ENCODE results near the gene ROMO1.

The ROMO1 gene

DNA sequence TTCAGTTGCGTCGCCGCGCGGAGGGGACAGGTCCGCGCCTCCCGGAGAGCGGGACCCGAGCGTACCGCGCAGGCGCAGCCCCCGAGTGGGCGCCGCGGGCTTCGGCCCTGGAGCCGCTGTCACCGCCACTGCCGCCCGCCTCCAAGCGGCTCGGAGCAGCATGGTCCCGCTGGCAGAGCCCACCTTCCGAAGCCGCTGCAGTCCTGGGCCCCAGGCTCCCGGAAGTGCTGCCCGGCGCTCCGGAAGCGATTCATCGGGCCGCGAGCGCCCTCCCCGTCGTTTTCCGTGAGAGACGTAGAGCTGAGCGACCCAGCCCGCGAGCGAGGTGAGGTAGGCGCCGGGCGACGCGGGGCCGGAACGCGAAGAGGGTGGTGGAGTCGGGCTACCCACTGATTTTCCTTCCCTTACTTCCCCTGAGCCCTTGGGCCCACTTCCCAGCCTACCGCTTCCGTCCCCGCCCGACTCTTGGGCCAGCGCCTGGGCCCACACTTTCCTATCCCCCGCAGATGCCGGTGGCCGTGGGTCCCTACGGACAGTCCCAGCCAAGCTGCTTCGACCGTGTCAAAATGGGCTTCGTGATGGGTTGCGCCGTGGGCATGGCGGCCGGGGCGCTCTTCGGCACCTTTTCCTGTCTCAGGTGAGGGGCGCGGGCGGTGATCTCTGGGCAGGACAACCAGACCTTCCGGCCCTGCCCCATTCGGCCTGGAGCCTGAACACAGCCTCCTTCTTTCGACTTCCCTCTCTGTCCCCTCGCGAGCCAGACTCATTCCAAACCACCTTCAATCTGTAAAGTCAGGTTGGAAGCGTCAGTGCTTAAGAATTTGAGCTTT lies at the start of gene ROMO1, which contains the start of gene NFS1:
Gene ROMO1 (plus strand): TSS at position 279 of the 830 bp plus-strand sequence. CDS start 228 bp downstream, at position 507.
Gene NFS1 (minus strand): TSS at position 226 of the 830 bp plus-strand sequence. CDS start 64 bp downstream, at position 162.
- ChIA-PET POLR2A (interaction anchor here (0.5 to 6.2 kb wide), 11 partner anchors 9 to 255 kb away, joined by 3 to 27 read pairs (median 3); partner anchors contain the start of genes RBM39, SCAND1 and SPAG4), CTCF (no interaction called here)
- Histone ChIP-seq H3K4me3 (ENCODE audit: low read depth, low read length) (peak within 1 kb of the TSS; percentile 75), H3K36me3 (ENCODE audit: control insufficient read depth in 2 of 2, insufficient read depth in 1 of 2, low read length in 2 of 2) (peaks cover 4 to 56% of the 10 kb centered on the region in 2 experiments), H3K9me3 (ENCODE audit: control insufficient read depth, insufficient read depth, low read depth, low read length) (no peaks in the 10 kb centered on the region), H3K27ac (ENCODE audit: extremely low read depth, low read depth, low read length) (peak within 1 kb of the TSS; percentile 90), H3K4me1 (ENCODE audit: control insufficient read depth, insufficient read depth, low read length) (0 out of 2 replicates have a peak, but pooled peaks cover 4% of the 10 kb centered on the region)
- TF ChIP-seq, protein P1, sequence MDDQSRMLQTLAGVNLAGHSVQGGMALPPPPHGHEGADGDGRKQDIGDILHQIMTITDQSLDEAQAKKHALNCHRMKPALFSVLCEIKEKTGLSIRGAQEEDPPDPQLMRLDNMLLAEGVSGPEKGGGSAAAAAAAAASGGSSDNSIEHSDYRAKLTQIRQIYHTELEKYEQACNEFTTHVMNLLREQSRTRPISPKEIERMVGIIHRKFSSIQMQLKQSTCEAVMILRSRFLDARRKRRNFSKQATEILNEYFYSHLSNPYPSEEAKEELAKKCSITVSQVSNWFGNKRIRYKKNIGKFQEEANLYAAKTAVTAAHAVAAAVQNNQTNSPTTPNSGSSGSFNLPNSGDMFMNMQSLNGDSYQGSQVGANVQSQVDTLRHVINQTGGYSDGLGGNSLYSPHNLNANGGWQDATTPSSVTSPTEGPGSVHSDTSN (CRISPR knock-in tag; IDR thresholded peaks at IDR 0.05), result no peak
- TF ChIP-seq, protein P2, sequence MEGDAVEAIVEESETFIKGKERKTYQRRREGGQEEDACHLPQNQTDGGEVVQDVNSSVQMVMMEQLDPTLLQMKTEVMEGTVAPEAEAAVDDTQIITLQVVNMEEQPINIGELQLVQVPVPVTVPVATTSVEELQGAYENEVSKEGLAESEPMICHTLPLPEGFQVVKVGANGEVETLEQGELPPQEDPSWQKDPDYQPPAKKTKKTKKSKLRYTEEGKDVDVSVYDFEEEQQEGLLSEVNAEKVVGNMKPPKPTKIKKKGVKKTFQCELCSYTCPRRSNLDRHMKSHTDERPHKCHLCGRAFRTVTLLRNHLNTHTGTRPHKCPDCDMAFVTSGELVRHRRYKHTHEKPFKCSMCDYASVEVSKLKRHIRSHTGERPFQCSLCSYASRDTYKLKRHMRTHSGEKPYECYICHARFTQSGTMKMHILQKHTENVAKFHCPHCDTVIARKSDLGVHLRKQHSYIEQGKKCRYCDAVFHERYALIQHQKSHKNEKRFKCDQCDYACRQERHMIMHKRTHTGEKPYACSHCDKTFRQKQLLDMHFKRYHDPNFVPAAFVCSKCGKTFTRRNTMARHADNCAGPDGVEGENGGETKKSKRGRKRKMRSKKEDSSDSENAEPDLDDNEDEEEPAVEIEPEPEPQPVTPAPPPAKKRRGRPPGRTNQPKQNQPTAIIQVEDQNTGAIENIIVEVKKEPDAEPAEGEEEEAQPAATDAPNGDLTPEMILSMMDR (tag by site-specific recombination; IDR thresholded peaks at IDR 0.05), result peak; percentile 96
- peak; percentile 64; the same call in 1 of the 2 replicates for TF ChIP-seq BCL11A (tag by site-specific recombination; IDR thresholded peaks at IDR 0.05; ENCODE audit: low read depth)
- TF ChIP-seq, protein P3, sequence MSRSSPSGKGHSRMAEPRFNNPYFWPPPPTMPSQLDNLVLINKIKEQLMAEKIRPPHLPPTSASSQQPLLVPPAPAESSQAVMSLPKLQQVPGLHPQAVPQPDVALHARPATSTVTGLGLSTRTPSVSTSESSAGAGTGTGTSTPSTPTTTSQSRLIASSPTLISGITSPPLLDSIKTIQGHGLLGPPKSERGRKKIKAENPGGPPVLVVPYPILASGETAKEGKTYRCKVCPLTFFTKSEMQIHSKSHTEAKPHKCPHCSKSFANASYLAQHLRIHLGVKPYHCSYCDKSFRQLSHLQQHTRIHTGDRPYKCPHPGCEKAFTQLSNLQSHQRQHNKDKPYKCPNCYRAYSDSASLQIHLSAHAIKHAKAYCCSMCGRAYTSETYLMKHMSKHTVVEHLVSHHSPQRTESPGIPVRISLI (tag by site-specific recombination; IDR thresholded peaks at IDR 0.05), result no peak
- TF ChIP-seq TRIM28 (IDR thresholded peaks at IDR 0.05; ENCODE audit: borderline replicate concordance, low read length), result no peak
- no peak for TF ChIP-seq ZNF214 (tag by site-specific recombination; IDR thresholded peaks at IDR 0.05; ENCODE audit: borderline replicate concordance)
- 0 out of 2 replicates have a peak, but pooled peaks have one; percentile 8 for TF ChIP-seq GFI1B (tag by site-specific recombination; IDR thresholded peaks at IDR 0.05)
- peak; percentile 46; the same call in 1 of the 2 replicates for TF ChIP-seq KLF16 (tag by site-specific recombination; IDR thresholded peaks at IDR 0.05)
- no peak for TF ChIP-seq MEIS1 (CRISPR knock-in tag; IDR thresholded peaks at IDR 0.05; ENCODE audit: borderline replicate concordance)
- peak; percentile 80 for TF ChIP-seq ZXDB (tag by site-specific recombination; IDR thresholded peaks at IDR 0.05)
- TF ChIP-seq, protein P4, sequence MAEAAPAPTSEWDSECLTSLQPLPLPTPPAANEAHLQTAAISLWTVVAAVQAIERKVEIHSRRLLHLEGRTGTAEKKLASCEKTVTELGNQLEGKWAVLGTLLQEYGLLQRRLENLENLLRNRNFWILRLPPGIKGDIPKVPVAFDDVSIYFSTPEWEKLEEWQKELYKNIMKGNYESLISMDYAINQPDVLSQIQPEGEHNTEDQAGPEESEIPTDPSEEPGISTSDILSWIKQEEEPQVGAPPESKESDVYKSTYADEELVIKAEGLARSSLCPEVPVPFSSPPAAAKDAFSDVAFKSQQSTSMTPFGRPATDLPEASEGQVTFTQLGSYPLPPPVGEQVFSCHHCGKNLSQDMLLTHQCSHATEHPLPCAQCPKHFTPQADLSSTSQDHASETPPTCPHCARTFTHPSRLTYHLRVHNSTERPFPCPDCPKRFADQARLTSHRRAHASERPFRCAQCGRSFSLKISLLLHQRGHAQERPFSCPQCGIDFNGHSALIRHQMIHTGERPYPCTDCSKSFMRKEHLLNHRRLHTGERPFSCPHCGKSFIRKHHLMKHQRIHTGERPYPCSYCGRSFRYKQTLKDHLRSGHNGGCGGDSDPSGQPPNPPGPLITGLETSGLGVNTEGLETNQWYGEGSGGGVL (tag by site-specific recombination; IDR thresholded peaks at IDR 0.05), result no peak
- no peak for TF ChIP-seq HOXA7 (CRISPR knock-in tag; IDR thresholded peaks at IDR 0.05; ENCODE audit: borderline replicate concordance)
- peak; percentile 74 for TF ChIP-seq SP7 (tag by site-specific recombination; IDR thresholded peaks at IDR 0.05)
- TF ChIP-seq, protein P5, sequence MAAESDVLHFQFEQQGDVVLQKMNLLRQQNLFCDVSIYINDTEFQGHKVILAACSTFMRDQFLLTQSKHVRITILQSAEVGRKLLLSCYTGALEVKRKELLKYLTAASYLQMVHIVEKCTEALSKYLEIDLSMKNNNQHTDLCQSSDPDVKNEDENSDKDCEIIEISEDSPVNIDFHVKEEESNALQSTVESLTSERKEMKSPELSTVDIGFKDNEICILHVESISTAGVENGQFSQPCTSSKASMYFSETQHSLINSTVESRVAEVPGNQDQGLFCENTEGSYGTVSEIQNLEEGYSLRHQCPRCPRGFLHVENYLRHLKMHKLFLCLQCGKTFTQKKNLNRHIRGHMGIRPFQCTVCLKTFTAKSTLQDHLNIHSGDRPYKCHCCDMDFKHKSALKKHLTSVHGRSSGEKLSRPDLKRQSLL (tag by site-specific recombination; IDR thresholded peaks at IDR 0.05), result peak; percentile 64; the same call in 1 of the 2 replicates
- no peak for TF ChIP-seq ZNF521 (tag by site-specific recombination; IDR thresholded peaks at IDR 0.05)
- TF ChIP-seq, protein P6, sequence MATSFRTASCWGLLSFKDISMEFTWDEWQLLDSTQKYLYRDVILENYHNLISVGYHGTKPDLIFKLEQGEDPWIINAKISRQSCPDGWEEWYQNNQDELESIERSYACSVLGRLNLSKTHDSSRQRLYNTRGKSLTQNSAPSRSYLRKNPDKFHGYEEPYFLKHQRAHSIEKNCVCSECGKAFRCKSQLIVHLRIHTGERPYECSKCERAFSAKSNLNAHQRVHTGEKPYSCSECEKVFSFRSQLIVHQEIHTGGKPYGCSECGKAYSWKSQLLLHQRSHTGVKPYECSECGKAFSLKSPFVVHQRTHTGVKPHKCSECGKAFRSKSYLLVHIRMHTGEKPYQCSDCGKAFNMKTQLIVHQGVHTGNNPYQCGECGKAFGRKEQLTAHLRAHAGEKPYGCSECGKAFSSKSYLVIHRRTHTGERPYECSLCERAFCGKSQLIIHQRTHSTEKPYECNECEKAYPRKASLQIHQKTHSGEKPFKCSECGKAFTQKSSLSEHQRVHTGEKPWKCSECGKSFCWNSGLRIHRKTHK (tag by site-specific recombination; IDR thresholded peaks at IDR 0.05), result no peak
- TF ChIP-seq ZNF394 (tag by site-specific recombination; IDR thresholded peaks at IDR 0.05; ENCODE audit: borderline replicate concordance), result peak; percentile 62; the same call in 1 of the 2 replicates
- peak; percentile 74 for TF ChIP-seq ZNF341 (tag by site-specific recombination; IDR thresholded peaks at IDR 0.05; ENCODE audit: low read depth)
- no peak for TF ChIP-seq ZNF558 (tag by site-specific recombination; IDR thresholded peaks at IDR 0.05)
- peak; percentile 70 for TF ChIP-seq YY2 (tag by site-specific recombination; IDR thresholded peaks at IDR 0.05)
- TF ChIP-seq ZNF660 (tag by site-specific recombination; IDR thresholded peaks at IDR 0.05), result no peak; the same call in 1 of the 2 replicates
- TF ChIP-seq, protein P7, sequence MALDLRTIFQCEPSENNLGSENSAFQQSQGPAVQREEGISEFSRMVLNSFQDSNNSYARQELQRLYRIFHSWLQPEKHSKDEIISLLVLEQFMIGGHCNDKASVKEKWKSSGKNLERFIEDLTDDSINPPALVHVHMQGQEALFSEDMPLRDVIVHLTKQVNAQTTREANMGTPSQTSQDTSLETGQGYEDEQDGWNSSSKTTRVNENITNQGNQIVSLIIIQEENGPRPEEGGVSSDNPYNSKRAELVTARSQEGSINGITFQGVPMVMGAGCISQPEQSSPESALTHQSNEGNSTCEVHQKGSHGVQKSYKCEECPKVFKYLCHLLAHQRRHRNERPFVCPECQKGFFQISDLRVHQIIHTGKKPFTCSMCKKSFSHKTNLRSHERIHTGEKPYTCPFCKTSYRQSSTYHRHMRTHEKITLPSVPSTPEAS (tag by site-specific recombination; IDR thresholded peaks at IDR 0.05), result 0 out of 2 replicates have a peak, but pooled peaks have one; percentile 9
- TF ChIP-seq ZNF114 (tag by site-specific recombination; IDR thresholded peaks at IDR 0.05), result no peak
- TF ChIP-seq, protein P8, sequence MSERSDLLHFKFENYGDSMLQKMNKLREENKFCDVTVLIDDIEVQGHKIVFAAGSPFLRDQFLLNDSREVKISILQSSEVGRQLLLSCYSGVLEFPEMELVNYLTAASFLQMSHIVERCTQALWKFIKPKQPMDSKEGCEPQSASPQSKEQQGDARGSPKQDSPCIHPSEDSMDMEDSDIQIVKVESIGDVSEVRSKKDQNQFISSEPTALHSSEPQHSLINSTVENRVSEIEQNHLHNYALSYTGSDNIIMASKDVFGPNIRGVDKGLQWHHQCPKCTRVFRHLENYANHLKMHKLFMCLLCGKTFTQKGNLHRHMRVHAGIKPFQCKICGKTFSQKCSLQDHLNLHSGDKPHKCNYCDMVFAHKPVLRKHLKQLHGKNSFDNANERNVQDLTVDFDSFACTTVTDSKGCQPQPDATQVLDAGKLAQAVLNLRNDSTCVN (tag by site-specific recombination; optimal IDR thresholded peaks at IDR 0.05), result peak; percentile 74
- TF ChIP-seq KLF9 (tag by site-specific recombination; IDR thresholded peaks at IDR 0.05; ENCODE audit: low read depth), result peak; percentile 50; the same call in 1 of the 2 replicates
